ENCODE data around the gene C14orf180.

The C14orf180 gene

DNA sequence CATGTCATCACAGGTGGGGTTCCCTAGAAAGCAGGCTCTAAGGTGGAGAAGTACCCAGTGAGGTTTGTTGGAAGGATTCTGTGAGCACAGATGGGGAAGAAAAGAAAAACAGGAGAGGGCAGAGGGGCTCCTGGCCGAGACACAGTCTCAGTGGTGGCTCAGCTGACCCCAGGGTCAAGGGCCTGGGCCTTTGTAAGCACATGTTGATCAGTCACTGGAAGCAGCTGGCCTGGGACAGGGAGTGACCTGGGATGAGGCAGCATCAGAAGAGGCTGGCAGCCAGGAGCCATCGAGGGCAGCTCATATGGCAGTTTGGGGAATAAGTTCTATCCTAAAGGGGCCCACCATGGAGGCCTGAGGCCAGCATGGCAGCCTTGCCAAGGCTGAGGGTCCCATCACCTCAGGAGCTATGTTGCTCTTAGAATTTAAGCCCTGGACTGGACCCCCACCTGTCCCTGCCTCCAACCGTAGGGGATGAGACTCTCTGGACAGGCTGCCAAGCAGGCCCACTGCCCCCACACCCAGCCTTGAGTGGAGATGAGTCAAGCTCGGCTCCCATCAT is 31.3 kb downstream of the C14orf180 start:
- H3K27me3 ChIP-seq (ENCODE audit: low read depth, low read length) = peaks cover 5% of the 10 kb centered on the region; the same call in 1 of the 2 replicates
- peaks cover 5% of the 10 kb centered on the region; the same call in 1 of the 2 replicates for H3K4me1 ChIP-seq (ENCODE audit: low read length)
- no peaks in the 10 kb centered on the region for H3K79me2 ChIP-seq (ENCODE audit: low read length)
- TF ChIP-seq, protein P1, sequence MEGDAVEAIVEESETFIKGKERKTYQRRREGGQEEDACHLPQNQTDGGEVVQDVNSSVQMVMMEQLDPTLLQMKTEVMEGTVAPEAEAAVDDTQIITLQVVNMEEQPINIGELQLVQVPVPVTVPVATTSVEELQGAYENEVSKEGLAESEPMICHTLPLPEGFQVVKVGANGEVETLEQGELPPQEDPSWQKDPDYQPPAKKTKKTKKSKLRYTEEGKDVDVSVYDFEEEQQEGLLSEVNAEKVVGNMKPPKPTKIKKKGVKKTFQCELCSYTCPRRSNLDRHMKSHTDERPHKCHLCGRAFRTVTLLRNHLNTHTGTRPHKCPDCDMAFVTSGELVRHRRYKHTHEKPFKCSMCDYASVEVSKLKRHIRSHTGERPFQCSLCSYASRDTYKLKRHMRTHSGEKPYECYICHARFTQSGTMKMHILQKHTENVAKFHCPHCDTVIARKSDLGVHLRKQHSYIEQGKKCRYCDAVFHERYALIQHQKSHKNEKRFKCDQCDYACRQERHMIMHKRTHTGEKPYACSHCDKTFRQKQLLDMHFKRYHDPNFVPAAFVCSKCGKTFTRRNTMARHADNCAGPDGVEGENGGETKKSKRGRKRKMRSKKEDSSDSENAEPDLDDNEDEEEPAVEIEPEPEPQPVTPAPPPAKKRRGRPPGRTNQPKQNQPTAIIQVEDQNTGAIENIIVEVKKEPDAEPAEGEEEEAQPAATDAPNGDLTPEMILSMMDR (IDR thresholded peaks at IDR 0.05; ENCODE audit: low read depth, low read length) = no peak
- no peak for TF ChIP-seq EZH2phosphoT487 (IDR thresholded peaks at IDR 0.05; ENCODE audit: low read depth)
- no peak overlapping the region for H3K9ac ChIP-seq (ENCODE audit: low read length)
- no peak overlapping the region for H3K4me2 ChIP-seq (ENCODE audit: low read length)
- H3K4me3 ChIP-seq (ENCODE audit: low read length) = no peak overlapping the region
- H2AFZ ChIP-seq (ENCODE audit: low read depth, low read length) = no peak overlapping the region
- H3K36me3 ChIP-seq (replicated peaks; ENCODE audit: low read depth, low read length) = no peaks in the 10 kb centered on the region
- H3K9me3 ChIP-seq (ENCODE audit: insufficient read depth, low read length) = no peaks in the 10 kb centered on the region
- no peak overlapping the region for H3K27ac ChIP-seq (ENCODE audit: low read length)
- no peaks in the 10 kb centered on the region for H4K20me1 ChIP-seq (ENCODE audit: insufficient read depth, low read length)

DNA sequence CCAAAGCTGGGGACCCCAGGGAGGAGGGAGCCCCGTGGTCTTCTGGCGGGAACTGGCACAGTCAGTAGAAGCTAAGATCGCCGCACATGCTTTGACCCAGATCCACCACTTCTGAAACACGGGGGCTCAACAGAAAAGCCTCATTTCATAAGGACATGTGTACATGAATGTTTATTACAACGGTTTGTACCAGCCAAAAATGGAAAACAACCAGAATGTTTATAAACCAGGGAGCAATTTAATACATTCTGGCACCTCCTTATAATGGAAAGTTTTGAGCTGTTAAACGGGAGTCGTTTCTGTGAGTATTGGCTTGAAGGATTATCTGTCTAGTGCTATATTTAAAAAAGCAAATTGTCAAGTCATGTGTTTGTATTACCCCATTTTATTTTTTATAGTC is 32.3 kb downstream of the C14orf180 start:
- H3K4me2 ChIP-seq (ENCODE audit: low read length) = no peak overlapping the region
- H3K4me3 ChIP-seq (ENCODE audit: low read length) = no peak overlapping the region
- no peaks in the 10 kb centered on the region for H3K36me3 ChIP-seq (replicated peaks; ENCODE audit: low read depth, low read length)
- no peak overlapping the region for H3K27ac ChIP-seq (ENCODE audit: low read length)
- no peak for TF ChIP-seq EZH2phosphoT487 (IDR thresholded peaks at IDR 0.05; ENCODE audit: low read depth)
- TF ChIP-seq, protein P1 (IDR thresholded peaks at IDR 0.05; ENCODE audit: low read depth, low read length) = no peak
- H3K4me1 ChIP-seq (ENCODE audit: low read length) = peaks cover 5% of the 10 kb centered on the region; the same call in 1 of the 2 replicates
- H3K27me3 ChIP-seq (ENCODE audit: low read depth, low read length) = peaks cover 10% of the 10 kb centered on the region; the same call in 1 of the 2 replicates
- H3K9ac ChIP-seq (ENCODE audit: low read length) = no peak overlapping the region
- no peaks in the 10 kb centered on the region for H4K20me1 ChIP-seq (ENCODE audit: insufficient read depth, low read length)
- no peak overlapping the region for H2AFZ ChIP-seq (ENCODE audit: low read depth, low read length)
- H3K79me2 ChIP-seq (ENCODE audit: low read length) = no peaks in the 10 kb centered on the region
- no peaks in the 10 kb centered on the region for H3K9me3 ChIP-seq (ENCODE audit: insufficient read depth, low read length)

DNA sequence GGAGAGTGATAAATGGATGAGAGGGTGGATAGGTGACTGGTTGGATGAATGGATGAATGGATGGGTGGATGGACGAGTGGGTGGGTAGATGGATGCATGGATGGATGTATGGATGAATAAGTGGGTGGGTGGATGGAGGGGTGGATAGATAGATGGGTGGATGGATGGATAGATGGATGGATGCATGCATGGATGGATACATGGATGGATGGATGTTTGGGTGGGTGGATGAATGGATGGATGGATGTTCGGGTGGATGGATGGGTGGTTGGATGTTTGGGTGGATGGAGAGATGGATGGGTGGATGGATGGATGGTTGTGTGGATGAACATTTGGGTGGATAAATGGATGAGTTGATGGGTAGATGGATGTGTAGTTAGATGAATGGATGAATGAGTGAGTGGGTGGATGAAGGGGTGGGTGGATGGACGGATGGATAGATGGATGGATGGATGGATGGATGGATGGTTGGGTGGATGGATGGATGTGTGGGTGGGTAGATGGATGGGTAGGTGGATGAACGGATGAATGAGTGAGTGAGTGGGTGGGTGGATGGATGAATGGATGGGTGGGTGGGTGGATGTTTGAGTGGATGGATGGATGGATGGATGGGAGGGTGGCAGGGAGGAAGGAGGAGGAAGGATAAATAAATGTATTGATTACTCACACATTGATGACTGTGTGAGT is 34.7 kb downstream of the C14orf180 start:
- Histone ChIP-seq H3K4me2 (ENCODE audit: low read length) (no peak overlapping the region), H3K9me3 (ENCODE audit: insufficient read depth, low read length) (no peaks in the 10 kb centered on the region), H4K20me1 (ENCODE audit: insufficient read depth, low read length) (no peaks in the 10 kb centered on the region), H3K36me3 (replicated peaks; ENCODE audit: low read depth, low read length) (no peaks in the 10 kb centered on the region), H3K4me1 (ENCODE audit: low read length) (no peaks in the 10 kb centered on the region), H3K9ac (ENCODE audit: low read length) (no peak overlapping the region), H3K27ac (ENCODE audit: low read length) (no peak overlapping the region), H3K27me3 (ENCODE audit: low read depth, low read length) (peaks cover 13% of the 10 kb centered on the region), H2AFZ (ENCODE audit: low read depth, low read length) (no peak overlapping the region), H3K4me3 (ENCODE audit: low read length) (no peak overlapping the region), H3K79me2 (ENCODE audit: low read length) (no peaks in the 10 kb centered on the region)
- TF ChIP-seq, protein P1 (IDR thresholded peaks at IDR 0.05; ENCODE audit: low read depth, low read length) = no peak
- TF ChIP-seq EZH2phosphoT487 (IDR thresholded peaks at IDR 0.05; ENCODE audit: low read depth) = no peak

DNA sequence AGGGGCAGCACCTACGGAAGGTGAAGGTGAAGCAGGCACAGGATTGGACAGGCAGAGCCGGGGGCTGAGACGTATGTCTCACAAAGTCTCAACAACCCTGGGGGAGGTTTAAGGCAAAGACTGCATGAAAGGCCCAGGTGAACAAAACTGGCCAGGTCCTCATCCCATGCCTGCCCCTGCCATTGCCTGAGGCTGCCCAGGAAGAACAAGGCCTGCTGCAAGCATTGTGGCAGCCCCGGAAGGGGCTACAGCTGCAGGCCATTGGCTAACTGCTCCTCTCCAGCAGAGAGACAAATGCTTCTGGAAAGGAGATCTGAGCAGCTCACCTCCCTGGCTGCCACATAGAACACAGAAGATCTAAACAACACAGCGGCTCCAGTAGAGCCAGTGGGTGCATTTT is 45.4 kb downstream of the C14orf180 start:
- H3K27ac ChIP-seq (ENCODE audit: low read length) = no peak overlapping the region
- H3K27me3 ChIP-seq (ENCODE audit: low read depth, low read length) = peaks cover 5% of the 10 kb centered on the region; the same call in 1 of the 2 replicates

More for the DNA sequence above, 45.4 kb downstream of the C14orf180 start:
- no peaks in the 10 kb centered on the region for H3K79me2 ChIP-seq (ENCODE audit: low read length)
- no peak overlapping the region for H2AFZ ChIP-seq (ENCODE audit: low read depth, low read length)
- no peaks in the 10 kb centered on the region for H4K20me1 ChIP-seq (ENCODE audit: insufficient read depth, low read length)
- no peak for TF ChIP-seq EZH2phosphoT487 (IDR thresholded peaks at IDR 0.05; ENCODE audit: low read depth)
- TF ChIP-seq, protein P1 (IDR thresholded peaks at IDR 0.05; ENCODE audit: low read depth, low read length) = no peak
- H3K36me3 ChIP-seq (replicated peaks; ENCODE audit: low read depth, low read length) = no peaks in the 10 kb centered on the region
- H3K4me3 ChIP-seq (ENCODE audit: low read length) = no peak overlapping the region
- H3K9ac ChIP-seq (ENCODE audit: low read length) = no peak overlapping the region
- no peaks in the 10 kb centered on the region for H3K4me1 ChIP-seq (ENCODE audit: low read length)
- H3K4me2 ChIP-seq (ENCODE audit: low read length) = no peak overlapping the region
- 0 out of 2 replicates have a peak, but pooled peaks cover 3% of the 10 kb centered on the region for H3K9me3 ChIP-seq (ENCODE audit: insufficient read depth, low read length)

Measured in OCI-LY3 (cell line).